ENCODE results near the gene CPB1.

CPB1 gene

GRCh38 chr3:148833223-148833622, 5.6 kb downstream of the CPB1 start:
- no peak for DNase-seq

DNA sequence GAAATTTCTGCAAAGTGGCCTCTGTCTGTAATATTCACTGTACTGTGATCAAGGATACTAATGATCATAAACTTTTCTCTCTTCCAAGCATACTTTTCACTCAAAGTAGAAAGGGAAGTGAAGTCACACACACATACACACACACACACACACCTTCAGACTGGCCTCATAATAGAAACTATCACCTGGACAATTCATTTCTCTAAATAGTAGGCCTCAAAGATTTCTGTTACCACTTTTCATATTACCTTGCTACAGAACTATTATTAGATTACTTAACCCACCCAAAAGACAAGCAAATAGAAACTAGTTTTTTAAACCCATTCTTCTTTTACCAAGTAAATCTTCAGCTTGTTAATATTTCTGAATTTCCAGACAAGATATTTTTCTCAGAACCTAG, 12.2 kb downstream of the CPB1 start:
- no peak for DNase-seq

GRCh38 chr3:148840451-148840850, 12.8 kb downstream of the CPB1 start:
- no peak for DNase-seq

DNA sequence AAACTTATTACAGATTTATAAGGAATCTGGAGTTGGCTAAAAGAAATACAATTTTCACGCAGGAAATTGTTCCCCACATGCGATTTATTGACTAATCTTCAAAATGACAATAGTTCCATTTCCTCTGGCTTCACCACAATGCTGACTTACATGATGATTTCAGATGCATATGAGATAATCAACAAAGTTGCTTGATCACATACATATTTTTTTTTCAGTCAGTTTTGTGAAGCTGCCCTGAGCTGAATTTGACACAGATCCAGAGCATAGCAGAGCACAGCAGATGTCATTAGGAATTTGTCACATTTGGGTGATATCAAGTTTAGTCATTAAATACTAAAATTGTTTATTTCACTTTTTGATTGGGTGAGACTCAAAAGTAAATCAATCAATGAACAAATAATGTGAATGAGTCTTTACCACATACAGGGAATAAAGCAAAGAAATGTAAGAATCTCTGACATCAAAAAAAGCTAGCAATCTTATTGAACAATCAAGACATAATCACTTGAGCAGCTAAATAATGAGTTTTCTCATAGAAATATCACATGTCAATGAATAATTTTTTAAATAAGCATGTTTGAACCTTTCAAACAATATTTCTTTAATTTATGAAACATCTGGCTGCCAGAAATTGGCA, 18.3 kb downstream of the CPB1 start:
- DNase-seq, result no peak

GRCh38 chr3:148847351-148847750, 19.7 kb downstream of the CPB1 start:
- no peak for DNase-seq

DNA sequence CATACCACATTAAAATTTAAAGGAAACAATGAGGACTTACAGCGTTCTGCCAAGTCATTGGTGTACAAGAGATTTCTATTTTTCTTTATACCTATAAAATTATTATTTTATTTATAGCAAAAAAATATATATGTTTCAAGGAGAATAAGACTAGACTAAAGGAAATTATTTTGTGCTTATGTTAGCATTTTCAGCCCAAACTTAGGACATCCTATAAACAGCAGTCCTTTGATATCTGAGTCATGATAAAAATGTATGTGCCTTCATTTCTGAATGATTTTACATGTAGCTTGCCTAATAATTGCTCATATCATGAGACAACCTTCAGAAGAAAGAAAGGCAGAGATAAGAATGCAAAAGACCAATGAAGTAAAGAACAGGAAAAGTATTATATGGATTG, 20.8 kb downstream of the CPB1 start:
- DNase-seq, result no peak

DNA sequence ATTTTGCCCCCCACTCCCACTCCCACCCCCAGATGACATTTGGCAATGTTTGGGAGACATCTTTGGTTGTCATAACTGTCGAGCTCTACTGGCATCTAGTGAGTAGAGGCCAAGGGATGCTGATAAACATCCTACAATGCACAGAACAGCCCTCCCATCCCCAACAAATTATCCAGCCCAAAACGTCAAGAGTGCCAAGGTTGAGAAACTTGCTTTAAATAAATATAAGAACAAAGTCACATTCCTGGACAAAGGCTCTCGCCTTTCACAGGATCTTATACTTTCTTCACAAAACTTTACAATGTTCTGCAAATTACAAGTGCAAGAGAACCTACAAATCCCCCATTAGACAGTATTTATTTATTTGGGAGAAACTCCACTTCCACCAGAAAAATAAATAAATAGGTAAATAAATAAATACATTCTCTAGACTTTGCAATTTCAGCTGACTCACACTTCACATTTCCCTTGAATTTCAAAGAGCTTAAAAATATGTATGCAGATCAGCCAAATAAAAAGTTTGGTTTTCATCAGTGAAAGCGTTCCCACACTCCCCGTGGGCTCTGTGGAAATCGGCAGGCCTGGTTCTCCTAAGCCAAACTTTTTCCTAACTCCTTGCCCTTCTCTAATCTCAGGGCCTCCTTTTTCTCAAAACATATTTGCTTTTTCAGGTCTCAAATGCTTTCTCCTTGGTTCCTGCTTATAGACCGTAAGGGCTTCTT, 24.8 kb downstream of the CPB1 start:
- DNase-seq, result no peak

DNA sequence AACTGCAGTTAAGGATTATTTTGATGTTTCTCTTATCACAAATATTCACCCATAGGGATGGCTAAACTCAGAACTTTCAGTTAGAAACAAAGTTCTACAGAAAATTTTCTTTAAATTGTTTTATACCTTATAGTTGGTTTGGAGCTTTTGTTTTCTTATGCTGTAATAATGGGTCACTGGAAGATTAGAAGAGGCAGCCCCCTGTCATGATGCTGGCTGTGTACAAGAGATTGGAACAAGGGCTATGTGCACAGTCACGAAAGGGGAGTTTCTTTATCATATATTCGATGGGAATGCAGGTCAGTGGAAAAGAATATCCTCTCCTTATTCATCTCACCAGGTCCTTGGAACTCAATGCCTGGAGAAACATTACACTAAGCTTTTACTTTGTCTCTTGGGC, 25.5 kb downstream of the CPB1 start:
- DNase-seq, result no peak

- DNase-seq, result no peak
These were observed 26.4 kb downstream of the CPB1 start for GRCh38 chr3:148854061-148854460.

- DNase-seq, result no peak
These were observed 28.8 kb downstream of the CPB1 start for GRCh38 chr3:148856384-148856783.

DNA sequence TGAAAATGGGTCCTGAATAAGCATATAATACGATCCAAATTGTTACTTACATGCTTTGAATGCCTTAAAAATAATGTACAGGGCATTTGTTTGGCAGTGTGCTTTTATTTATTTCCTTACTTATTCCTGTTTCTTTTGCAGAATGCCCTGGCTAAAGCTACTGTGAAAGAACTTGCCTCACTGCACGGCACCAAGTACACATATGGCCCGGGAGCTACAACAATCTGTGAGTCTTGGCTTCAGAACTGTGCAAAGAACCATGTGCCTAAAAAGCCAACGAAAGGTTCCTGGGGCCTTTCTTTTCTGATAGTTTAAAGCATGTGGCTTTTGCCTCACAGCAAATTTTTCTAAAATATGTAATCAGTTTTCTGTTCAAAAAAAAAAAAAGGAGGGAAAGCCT, 29.7 kb downstream of the CPB1 start:
- no peak for DNase-seq

DNA sequence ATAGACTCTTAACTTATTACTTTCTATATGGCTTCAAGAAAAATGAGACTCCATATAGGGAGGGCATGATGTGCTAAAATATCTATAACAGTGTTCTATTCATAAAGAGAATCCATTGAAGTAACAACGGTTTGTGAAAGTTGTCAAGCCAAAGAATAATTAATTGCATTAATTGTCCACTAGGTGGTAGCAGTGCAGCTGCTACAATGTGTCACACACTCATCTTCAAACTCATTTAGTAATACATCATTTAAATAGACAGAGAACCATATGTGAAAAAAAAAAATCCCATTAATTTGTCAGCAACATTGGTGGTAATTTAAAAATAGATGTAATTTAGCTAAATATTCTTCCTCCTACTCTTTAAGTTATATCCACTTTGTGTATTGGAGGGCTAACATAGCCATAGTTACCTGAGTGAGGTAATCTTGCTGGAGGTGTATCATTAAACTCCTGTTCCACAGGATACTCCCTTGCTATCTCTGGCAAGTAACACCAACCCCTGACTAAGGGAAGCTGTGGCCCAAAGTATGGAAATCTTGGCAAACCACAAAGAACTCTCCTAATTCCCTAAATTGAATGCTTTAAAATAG, 33.8 kb downstream of the CPB1 start:
- no peak for DNase-seq

- DNase-seq, result no peak
These were observed 35.7 kb downstream of the CPB1 start for GRCh38 chr3:148863297-148863696.

GRCh38 chr3:148863814-148864213, 36.2 kb downstream of the CPB1 start:
- no peak for DNase-seq

- no peak for DNase-seq
These were observed 37.4 kb downstream of the CPB1 start, which contains the start of gene CPA3 for GRCh38 chr3:148865049-148865448. Gene CPA3, plus strand, starts transcription at chr3:148865296. Its CDS starts 12 bp downstream, at chr3:148865308.

DNA sequence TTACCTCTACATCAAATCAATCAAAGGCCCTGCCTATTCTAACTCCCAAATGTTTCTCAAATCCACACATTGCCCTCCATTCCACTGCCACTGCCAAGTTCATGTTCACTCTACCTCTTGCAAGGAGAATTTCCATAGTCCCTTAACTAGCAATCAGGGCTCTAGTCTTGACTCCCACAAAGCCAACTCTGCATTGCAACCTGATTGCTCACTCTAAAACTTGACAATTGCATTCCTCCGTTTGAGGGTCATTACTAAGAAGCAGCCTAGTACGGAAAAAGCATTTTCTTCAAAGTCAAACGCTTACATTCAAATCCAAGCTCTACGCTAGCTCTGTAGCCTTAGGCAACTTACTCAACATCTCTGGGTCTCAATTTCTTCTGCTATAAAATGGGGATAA, 38.6 kb downstream of the CPB1 start:
- DNase-seq, result no peak

- DNase-seq, result no peak
These were observed 45.8 kb downstream of the CPB1 start for GRCh38 chr3:148873270-148873927.

DNA sequence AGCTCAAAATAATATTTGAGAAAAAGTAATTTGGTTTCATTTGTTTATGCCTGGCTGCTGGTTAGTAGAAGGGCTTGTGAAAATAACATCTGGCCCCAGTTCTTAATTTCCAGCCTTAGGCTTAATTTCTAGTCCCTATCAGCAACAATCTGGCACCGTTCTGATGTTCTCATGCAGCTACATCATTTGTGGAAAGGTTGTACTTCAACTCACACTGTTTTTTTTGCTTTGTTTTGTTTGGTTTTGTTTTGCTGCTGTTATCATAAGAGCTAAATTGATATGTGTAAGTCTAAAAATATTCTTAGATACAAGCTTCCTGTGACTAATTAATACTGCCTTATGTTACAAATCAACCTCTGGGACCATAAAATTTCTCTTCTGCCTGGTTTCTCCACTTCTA, 46.4 kb downstream of the CPB1 start:
- no peak for DNase-seq

GRCh38 chr3:148878095-148878494, 50.5 kb downstream of the CPB1 start:
- DNase-seq, result no peak

- DNase-seq, result no peak
These were observed 51.6 kb downstream of the CPB1 start for GRCh38 chr3:148879256-148879655.

DNA sequence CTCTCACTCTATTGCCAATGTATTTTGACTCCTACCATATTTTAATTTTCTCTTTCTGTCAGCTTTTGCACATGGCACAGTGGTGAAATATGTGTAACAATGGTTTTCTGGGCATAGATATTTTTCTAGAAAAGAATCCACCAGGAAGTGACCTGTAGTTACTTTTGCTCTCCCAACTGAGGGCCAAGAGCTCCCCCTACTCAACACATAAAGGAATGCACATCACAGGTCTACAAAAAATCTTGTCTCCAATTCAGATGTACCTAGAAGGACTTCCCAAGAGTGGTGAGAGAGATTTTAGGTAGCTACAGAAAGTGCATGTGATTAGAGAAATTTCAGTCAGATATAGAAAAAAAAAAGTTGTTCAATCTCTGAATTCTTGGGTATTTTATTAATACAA, 53.1 kb downstream of the CPB1 start:
- no peak for DNase-seq

DNA sequence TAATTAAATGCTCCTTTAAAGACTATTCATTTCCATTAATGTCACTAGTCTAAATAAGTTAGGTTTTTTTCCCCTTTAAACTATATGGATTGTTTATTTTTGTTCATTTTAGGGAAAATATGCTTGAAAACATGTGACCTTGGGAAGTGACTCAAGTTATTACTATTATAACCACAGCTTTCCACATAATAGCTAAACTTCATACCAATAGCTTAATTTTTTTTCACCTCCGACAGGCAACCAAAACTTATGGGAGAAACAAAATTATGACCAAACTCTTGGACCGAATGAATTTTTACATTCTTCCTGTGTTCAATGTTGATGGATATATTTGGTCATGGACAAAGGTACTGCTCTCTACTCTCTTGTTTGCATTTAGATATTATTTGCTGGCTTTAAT, 53.7 kb downstream of the CPB1 start:
- DNase-seq, result no peak

DNA sequence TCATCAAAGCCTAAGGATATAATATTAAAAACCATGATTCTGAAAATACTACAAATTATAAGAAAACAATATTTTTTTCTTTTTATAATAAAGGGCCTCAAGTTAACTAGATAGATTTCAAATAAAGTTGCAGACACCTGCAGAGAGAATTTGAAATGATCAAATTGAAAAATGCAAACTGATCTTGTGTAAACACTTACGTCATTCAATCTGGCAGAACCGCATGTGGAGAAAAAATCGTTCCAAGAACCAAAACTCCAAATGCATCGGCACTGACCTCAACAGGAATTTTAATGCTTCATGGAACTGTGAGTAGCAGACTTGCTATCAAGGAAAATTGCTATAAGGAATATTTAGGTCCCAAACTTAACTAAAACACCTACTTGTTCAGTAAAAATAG, 54.7 kb downstream of the CPB1 start:
- no peak for DNase-seq

DNA sequence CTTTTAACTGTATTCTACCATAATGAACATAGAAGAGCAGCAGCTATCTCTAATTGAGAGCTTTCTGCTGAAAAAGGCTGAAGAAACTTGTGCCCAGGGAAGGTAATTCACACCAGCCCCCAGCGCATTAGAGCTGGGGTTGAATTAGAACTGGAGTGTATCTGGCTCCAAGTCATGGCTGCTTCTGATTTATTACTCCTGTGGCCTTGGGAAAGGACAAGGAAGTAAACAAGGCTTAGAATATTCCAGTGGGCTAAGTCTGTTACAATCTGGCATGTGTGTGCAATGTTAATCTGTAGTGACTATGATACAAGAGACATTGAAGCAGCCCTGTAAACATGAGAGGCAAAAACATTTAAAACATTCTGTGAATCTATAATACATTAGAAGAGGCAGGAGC, 55.6 kb downstream of the CPB1 start:
- no peak for DNase-seq
